Neuronal stem cell (in vitro differentiated cells): ENCODE results near the gene SUCLG2.

Experiments
- DNase-seq: peaks from one replicate; pipeline ENCODE4 v3.0.0-alpha.2; 2013; ENCODE audit warnings: low spot score
- H2AFZ ChIP-seq: one replicate; pipeline ENCODE4 v1.6.1; 2013; ENCODE audit warnings: mild to moderate bottlenecking, low read length, inconsistent platforms
- H2AK5ac ChIP-seq: 2 replicates; pipeline ENCODE4 v1.6.1; 2013; ENCODE audit warnings: low read depth, mild to moderate bottlenecking, inconsistent platforms, low read length, moderate library complexity, mixed read lengths
- H2BK120ac ChIP-seq: 2 replicates; pipeline ENCODE4 v1.6.1; 2013; ENCODE audit warnings: low read depth, mild to moderate bottlenecking, inconsistent platforms, low read length, moderate library complexity, mixed read lengths
- H2BK12ac ChIP-seq: one replicate; pipeline ENCODE4 v1.6.1; 2013; ENCODE audit warnings: low read length, inconsistent platforms
- H2BK15ac ChIP-seq: 2 replicates; pipeline ENCODE4 v1.6.1; 2013; ENCODE audit warnings: mild to moderate bottlenecking, low read length, inconsistent platforms, mixed read lengths
- H2BK5ac ChIP-seq: one replicate; pipeline ENCODE4 v1.6.1; 2013; ENCODE audit warnings: inconsistent platforms, mild to moderate bottlenecking, low read length, moderate library complexity
- H3K14ac ChIP-seq: one replicate; pipeline ENCODE4 v1.6.1; 2013; ENCODE audit warnings: low read length, inconsistent platforms
- H3K18ac ChIP-seq: 2 replicates; pipeline ENCODE4 v1.6.1; 2013; ENCODE audit warnings: low read length, inconsistent platforms
- H3K23ac ChIP-seq: 2 replicates; pipeline ENCODE4 v1.6.1; 2013; ENCODE audit warnings: low read depth, mild to moderate bottlenecking, mixed read lengths, low read length, inconsistent platforms; ENCODE audit not compliant: poor library complexity
- H3K27ac ChIP-seq: replicated peaks from 3 replicates; pipeline ENCODE4 v1.5.1; 2013; ENCODE audit warnings: low read length, inconsistent platforms
- H3K27me3 ChIP-seq, 3 experiments: 2 replicates each; pipeline ENCODE4 v1.6.1; 2013; ENCODE audit warnings: low read length in 3 of 3, mild to moderate bottlenecking in 2 of 3, inconsistent platforms in 1 of 3, low read depth in 1 of 3, mixed read lengths in 1 of 3, moderate library complexity in 1 of 3; ENCODE audit not compliant: control insufficient read depth in 3 of 3, insufficient read depth in 3 of 3
- H3K36me3 ChIP-seq, 2 donors: replicated peaks in 1 of 2; 2 replicates each; pipeline ENCODE4 v1.6.1; 2013; ENCODE audit warnings: low read length in 2 of 2; ENCODE audit not compliant: control insufficient read depth in 2 of 2, insufficient read depth in 2 of 2
- H3K4ac ChIP-seq: 2 replicates; pipeline ENCODE4 v1.6.1; 2013; ENCODE audit warnings: inconsistent platforms, mild to moderate bottlenecking, low read length, moderate library complexity
- H3K4me1 ChIP-seq, 2 donors: 1 replicate in 1 of 2; 2 replicates in 1 of 2; pipeline ENCODE4 v1.6.1; 2013; ENCODE audit warnings: low read length in 2 of 2, low read depth in 1 of 2; ENCODE audit not compliant: control insufficient read depth in 2 of 2, insufficient read depth in 1 of 2
- H3K4me2 ChIP-seq: one replicate; pipeline ENCODE4 v1.6.1; 2013; ENCODE audit warnings: mild to moderate bottlenecking, low read length, inconsistent platforms; ENCODE audit not compliant: insufficient read depth, poor library complexity, severe bottlenecking
- H3K4me3 ChIP-seq, 2 donors: 2 replicates each; pipeline ENCODE4 v1.5.1; 2013; ENCODE audit warnings: low read length in 2 of 2, mild to moderate bottlenecking in 2 of 2, inconsistent platforms in 1 of 2, moderate library complexity in 1 of 2
- H3K79me1 ChIP-seq: one replicate; pipeline ENCODE4 v1.6.1; 2013; ENCODE audit warnings: low read depth, mild to moderate bottlenecking, inconsistent platforms, low read length, moderate library complexity
- H3K9ac ChIP-seq: one replicate; pipeline ENCODE4 v1.6.1; 2013; ENCODE audit warnings: mild to moderate bottlenecking, low read depth, low read length, inconsistent platforms; ENCODE audit not compliant: poor library complexity
- H3K9me3 ChIP-seq, 2 donors: replicated peaks in 1 of 2; 2 replicates each; pipeline versions ENCODE3 to v1.6.1; 2013; ENCODE audit warnings: low read length in 2 of 2, mild to moderate bottlenecking in 2 of 2, inconsistent platforms in 1 of 2, low read depth in 1 of 2, mixed read lengths in 1 of 2, moderate library complexity in 1 of 2; ENCODE audit not compliant: control insufficient read depth in 2 of 2, insufficient read depth in 1 of 2
- H4K8ac ChIP-seq: one replicate; pipeline ENCODE4 v1.6.1; 2013; ENCODE audit warnings: low read depth, mild to moderate bottlenecking, inconsistent platforms, low read length, moderate library complexity
- H4K91ac ChIP-seq: one replicate; pipeline ENCODE4 v1.6.1; 2013; ENCODE audit warnings: low read length, low read depth, mild to moderate bottlenecking, inconsistent platforms; ENCODE audit not compliant: poor library complexity
- WGBS, 2 donors: extraction: QIAGEN DNeasy Blood & Tissue Kit; methylation state at CpG; one replicate each; pipeline ENCODE4 v1.1.7; 2013; ENCODE audit warnings: missing lambda C conversion rate in 2 of 2, mixed read lengths in 1 of 2; ENCODE audit not compliant: insufficient read length in 2 of 2, insufficient replicate concordance in 1 of 2; ENCODE audit errors: extremely low coverage in 2 of 2; 5-methylcytosine and 5-hydroxymethylcytosine counted together

Gene SUCLG2

DNA sequence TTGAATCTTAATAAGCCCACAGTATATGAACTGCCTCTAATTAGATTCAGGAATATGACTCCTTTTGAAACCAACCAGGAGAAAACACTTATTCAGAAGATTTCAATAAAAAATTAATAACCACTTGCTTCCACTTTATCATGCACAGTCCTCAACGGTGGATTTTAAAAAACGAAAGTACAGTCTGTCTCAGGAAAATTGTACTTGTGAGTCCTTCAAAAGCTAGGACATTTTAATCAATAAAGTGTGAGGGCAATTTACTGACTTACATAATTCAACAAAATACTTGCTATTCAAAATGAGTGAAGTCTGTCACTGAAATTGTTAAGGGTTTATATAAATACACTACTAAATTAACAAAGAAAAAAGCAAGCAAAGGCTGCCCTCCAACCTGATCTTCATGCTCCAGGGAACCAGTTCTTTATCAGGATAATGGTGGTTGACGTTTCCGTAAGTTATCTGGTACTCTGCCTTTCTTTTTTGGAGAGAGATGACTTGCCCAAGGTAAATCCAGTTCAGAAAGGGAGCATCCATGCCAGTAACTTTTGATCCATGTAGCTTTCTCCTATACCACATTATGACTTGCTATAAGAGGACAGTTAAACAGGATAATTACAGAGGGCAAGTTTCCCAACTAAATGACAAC lies 17.0 kb downstream of the SUCLG2 start:
- Histone ChIP-seq H3K4me2 (no peak overlapping the region), H3K9ac (no peak overlapping the region), H2BK15ac (no peak overlapping the region), H3K36me3 (peaks cover 0 to 17% of the 10 kb centered on the region in 2 donors), H3K9me3 (no peaks in the 10 kb centered on the region), H2BK12ac (no peak overlapping the region), H3K79me1 (no peaks in the 10 kb centered on the region), H3K23ac (no peak overlapping the region), H2AK5ac (no peak overlapping the region), H3K4me1 (peaks cover 0 to 1% of the 10 kb centered on the region in 2 donors), H3K18ac (no peak overlapping the region), H4K8ac (no peak overlapping the region), H2AFZ (no peak overlapping the region), H2BK5ac (no peak overlapping the region), H4K91ac (no peak overlapping the region), H2BK120ac (no peak overlapping the region), H3K27me3 (no peaks in the 10 kb centered on the region), H3K4me3 (no peak overlapping the region), H3K27ac (no peak overlapping the region), H3K14ac (no peak overlapping the region), H3K4ac (no peak overlapping the region)
- no peak for DNase-seq
- no CpG with 5 or more reads among the region's 4 CpGs for WGBS, 2 donors

DNA sequence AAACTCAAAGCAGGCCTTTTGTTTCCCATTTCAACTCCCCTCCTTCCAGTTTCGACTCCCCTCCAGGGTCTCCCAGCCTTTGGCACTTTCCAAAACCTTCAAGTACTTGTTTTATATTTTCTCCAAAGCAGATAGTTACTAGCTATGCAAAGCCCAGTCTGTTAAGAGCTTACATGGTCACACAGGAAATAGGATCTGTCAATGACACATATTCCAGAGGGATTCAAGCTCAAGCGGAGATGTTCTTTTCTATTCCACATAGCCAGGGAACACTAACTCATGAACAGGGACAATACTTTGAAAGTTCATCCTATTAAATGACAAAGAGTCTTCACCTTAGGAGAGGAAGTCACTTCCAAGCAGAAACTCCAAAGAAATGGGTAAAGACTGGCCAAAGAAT lies 18.6 kb downstream of the SUCLG2 start:
- H3K4me3 ChIP-seq = no peak overlapping the region
- DNase-seq = no peak
- no CpG with 5 or more reads among the region's 2 CpGs for whole genome bisulfite sequencing, 2 donors

DNA sequence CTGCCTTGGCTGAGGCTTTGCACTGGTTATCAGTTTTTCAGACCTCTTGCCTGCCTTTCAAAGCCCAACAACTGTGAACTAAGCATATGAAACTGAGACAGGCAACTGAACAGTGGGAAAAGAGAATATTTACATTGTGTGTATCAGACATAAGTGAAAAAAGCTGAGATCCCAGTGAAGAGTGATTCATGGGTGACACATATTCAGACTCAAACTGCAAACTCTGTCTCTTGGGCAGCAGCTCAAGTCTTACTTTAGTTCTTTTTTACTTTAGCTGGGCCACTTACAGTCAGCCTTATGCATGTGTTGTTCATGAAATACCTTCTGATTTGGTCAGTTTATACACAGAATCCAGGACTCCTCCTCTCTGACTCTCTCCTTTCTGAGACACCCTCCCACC lies 19.2 kb downstream of the SUCLG2 start:
- H3K4me1 ChIP-seq = peaks cover 0 to 1% of the 10 kb centered on the region in 2 donors
- H3K4ac ChIP-seq = no peak overlapping the region
- H2AFZ ChIP-seq = no peak overlapping the region
- H3K4me2 ChIP-seq = no peak overlapping the region
- no peak overlapping the region for H2BK120ac ChIP-seq
- no peak overlapping the region for H3K4me3 ChIP-seq
- no peak overlapping the region for H2BK5ac ChIP-seq
- no peak overlapping the region for H3K14ac ChIP-seq
- H4K91ac ChIP-seq = no peak overlapping the region
- H3K36me3 ChIP-seq = peaks cover 0 to 16% of the 10 kb centered on the region in 2 donors
- no peak overlapping the region for H4K8ac ChIP-seq
- no peaks in the 10 kb centered on the region for H3K9me3 ChIP-seq
- no peak overlapping the region for H3K18ac ChIP-seq
- no peak overlapping the region for H2BK15ac ChIP-seq
- no peak overlapping the region for H3K27ac ChIP-seq
- no peak for DNase-seq
- no peak overlapping the region for H2AK5ac ChIP-seq
- H3K27me3 ChIP-seq = no peaks in the 10 kb centered on the region
- no peak overlapping the region for H3K23ac ChIP-seq
- no peak overlapping the region for H3K9ac ChIP-seq
- no peak overlapping the region for H2BK12ac ChIP-seq
- H3K79me1 ChIP-seq = no peaks in the 10 kb centered on the region

More for the DNA sequence above, 18.6 kb downstream of the SUCLG2 start:
- Histone ChIP-seq H3K4me2 (no peak overlapping the region), H2BK5ac (no peak overlapping the region), H2AFZ (no peak overlapping the region), H3K4me1 (peaks cover 0 to 1% of the 10 kb centered on the region in 2 donors), H2BK12ac (no peak overlapping the region), H3K27me3 (no peaks in the 10 kb centered on the region), H3K23ac (no peak overlapping the region), H3K18ac (no peak overlapping the region), H2BK120ac (no peak overlapping the region), H3K36me3 (peaks cover 0 to 16% of the 10 kb centered on the region in 2 donors), H3K4ac (no peak overlapping the region), H3K14ac (no peak overlapping the region), H3K9me3 (no peaks in the 10 kb centered on the region), H4K8ac (no peak overlapping the region), H3K27ac (no peak overlapping the region), H3K9ac (no peak overlapping the region), H2AK5ac (no peak overlapping the region), H4K91ac (no peak overlapping the region), H2BK15ac (no peak overlapping the region), H3K79me1 (no peaks in the 10 kb centered on the region)

DNA sequence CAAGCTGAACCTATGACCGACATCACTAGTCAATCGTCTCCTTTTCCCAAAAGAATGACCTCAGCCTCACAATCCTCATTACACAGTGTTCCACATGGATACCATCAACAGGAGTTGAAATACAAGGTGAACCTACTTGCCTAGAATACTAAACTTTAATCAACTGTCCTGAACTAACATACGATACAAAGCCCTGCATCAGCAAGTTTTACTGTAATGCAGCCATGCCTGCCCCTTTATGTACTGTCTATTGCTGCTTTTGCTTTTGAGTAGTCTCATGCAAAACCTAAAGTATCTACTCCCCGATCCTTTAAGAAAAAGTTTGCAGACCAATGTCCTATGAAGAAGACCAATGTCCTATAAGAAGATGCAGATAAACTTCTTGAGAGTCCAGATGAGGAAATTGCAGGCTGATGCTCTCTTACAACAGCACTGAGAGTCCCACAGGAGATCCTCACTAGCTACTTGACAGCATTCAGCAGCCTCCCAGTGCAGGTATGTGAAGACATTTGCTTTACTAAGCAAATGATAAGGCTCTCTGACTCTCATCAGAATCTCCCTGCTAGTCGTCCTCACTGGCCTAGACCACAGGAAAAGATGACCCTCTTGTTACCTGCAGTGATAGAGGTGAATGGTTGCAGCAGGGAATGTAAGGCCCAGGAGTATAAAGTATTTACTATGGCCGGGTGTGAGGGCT lies 23.6 kb downstream of the SUCLG2 start:
- no peak overlapping the region for H3K27ac ChIP-seq

More for the DNA sequence above, 23.6 kb downstream of the SUCLG2 start:
- Histone ChIP-seq H3K79me1 (no peaks in the 10 kb centered on the region), H2BK15ac (no peak overlapping the region), H3K9ac (no peak overlapping the region), H4K8ac (no peak overlapping the region), H2BK5ac (no peak overlapping the region), H3K36me3 (peaks cover 0 to 6% of the 10 kb centered on the region in 2 donors), H3K27me3 (no peaks in the 10 kb centered on the region), H2BK120ac (no peak overlapping the region), H3K14ac (no peak overlapping the region), H3K4me2 (no peak overlapping the region), H3K18ac (no peak overlapping the region), H3K4me1 (no peaks in the 10 kb centered on the region), H2AK5ac (no peak overlapping the region), H3K4me3 (no peak overlapping the region), H3K9me3 (peaks cover 0 to 1% of the 10 kb centered on the region in 2 donors), H3K4ac (no peak overlapping the region), H4K91ac (no peak overlapping the region), H3K23ac (no peak overlapping the region), H2BK12ac (no peak overlapping the region), H2AFZ (no peak overlapping the region)
- WGBS, 2 donors = no CpG with 5 or more reads among the region's 6 CpGs
- DNase-seq = no peak
